Measurements from ENCODE around the gene ZMYM1.

- TF ChIP-seq ZNF274 (IDR thresholded peaks at IDR 0.05; ENCODE audit: low read depth, low read length) = no peak
- no peak for TF ChIP-seq SUZ12 (IDR thresholded peaks at IDR 0.05; ENCODE audit: extremely low read depth, insufficient read depth, insufficient read length)
- no peak for TF ChIP-seq YY1 (IDR thresholded peaks at IDR 0.05; ENCODE audit: insufficient read depth, insufficient read length)
Observed at GRCh38 chr1:35046730-35047129, 32.5 kb upstream of the ZMYM1 start.
